DMS53 (cell line): Measurements from ENCODE around the gene CERS3.
A peak's percentile ranks its signal among the peaks of the same experiment; 100 is the strongest.

ENCODE experiments used
- DNase-seq: peaks from one replicate; lab custom pipeline; 2025; lab: John Stamatoyannopoulos, UW

The CERS3 gene

GRCh38 chr15:100528833-100529428, at the start of gene CERS3:
TSS of gene CERS3 (minus strand) at chr15:100528950. CDS start at chr15:100501849, 27,101 bp downstream.
- no peak for DNase-seq

GRCh38 chr15:100573526-100573925, 44.8 kb upstream of the CERS3 start:
- DNase-seq = no peak

GRCh38 chr15:100572362-100572983, 43.7 kb upstream of the CERS3 start:
- DNase-seq = peak; percentile 24

- DNase-seq = no peak
Measured at GRCh38 chr15:100571592-100572167, 42.9 kb upstream of the CERS3 start.

- DNase-seq = no peak
Measured at GRCh38 chr15:100570735-100571313, 42.1 kb upstream of the CERS3 start.

GRCh38 chr15:100570275-100570674, 41.5 kb upstream of the CERS3 start:
- DNase-seq = no peak

GRCh38 chr15:100569391-100569790, 40.6 kb upstream of the CERS3 start:
- no peak for DNase-seq

- no peak for DNase-seq
Measured at GRCh38 chr15:100566850-100567628, 38.3 kb upstream of the CERS3 start.

GRCh38 chr15:100565591-100565990, 36.8 kb upstream of the CERS3 start:
- no peak for DNase-seq

- no peak for DNase-seq
Measured at GRCh38 chr15:100560323-100560722, 31.6 kb upstream of the CERS3 start.

GRCh38 chr15:100559330-100559729, 30.6 kb upstream of the CERS3 start:
- DNase-seq = no peak

- no peak for DNase-seq
Measured at GRCh38 chr15:100558771-100559254, 30.1 kb upstream of the CERS3 start.

- no peak for DNase-seq
Measured at GRCh38 chr15:100553468-100553867, 24.7 kb upstream of the CERS3 start.

GRCh38 chr15:100547961-100548360, 19.2 kb upstream of the CERS3 start:
- no peak for DNase-seq

- no peak for DNase-seq
Measured at GRCh38 chr15:100544946-100545345, 16.2 kb upstream of the CERS3 start.

GRCh38 chr15:100544338-100544841, 15.6 kb upstream of the CERS3 start:
- DNase-seq = no peak

GRCh38 chr15:100542290-100542689, 13.5 kb upstream of the CERS3 start:
- no peak for DNase-seq

- DNase-seq = no peak
Measured at GRCh38 chr15:100537331-100537730, 8.6 kb upstream of the CERS3 start.

GRCh38 chr15:100536733-100537132, 8.0 kb upstream of the CERS3 start:
- no peak for DNase-seq

- no peak for DNase-seq
Measured at GRCh38 chr15:100533886-100534285, 5.1 kb upstream of the CERS3 start.

- DNase-seq = no peak
Measured at GRCh38 chr15:100531823-100532327, 3.1 kb upstream of the CERS3 start.

- no peak for DNase-seq
Measured at GRCh38 chr15:100531204-100531603, 2.5 kb upstream of the CERS3 start.
